HG03469 (cell line): ENCODE measurements around the gene SF3B3.

Experiments
- ATAC-seq: cut with Tn5 transposase; IDR thresholded peaks from one replicate; pipeline ENCODE4 v1.9.1; 2021; ENCODE audit warnings: mild to moderate bottlenecking, moderate library complexity, moderate number of reproducible peaks; ENCODE audit not compliant: unreplicated experiment

SF3B3 gene

DNA sequence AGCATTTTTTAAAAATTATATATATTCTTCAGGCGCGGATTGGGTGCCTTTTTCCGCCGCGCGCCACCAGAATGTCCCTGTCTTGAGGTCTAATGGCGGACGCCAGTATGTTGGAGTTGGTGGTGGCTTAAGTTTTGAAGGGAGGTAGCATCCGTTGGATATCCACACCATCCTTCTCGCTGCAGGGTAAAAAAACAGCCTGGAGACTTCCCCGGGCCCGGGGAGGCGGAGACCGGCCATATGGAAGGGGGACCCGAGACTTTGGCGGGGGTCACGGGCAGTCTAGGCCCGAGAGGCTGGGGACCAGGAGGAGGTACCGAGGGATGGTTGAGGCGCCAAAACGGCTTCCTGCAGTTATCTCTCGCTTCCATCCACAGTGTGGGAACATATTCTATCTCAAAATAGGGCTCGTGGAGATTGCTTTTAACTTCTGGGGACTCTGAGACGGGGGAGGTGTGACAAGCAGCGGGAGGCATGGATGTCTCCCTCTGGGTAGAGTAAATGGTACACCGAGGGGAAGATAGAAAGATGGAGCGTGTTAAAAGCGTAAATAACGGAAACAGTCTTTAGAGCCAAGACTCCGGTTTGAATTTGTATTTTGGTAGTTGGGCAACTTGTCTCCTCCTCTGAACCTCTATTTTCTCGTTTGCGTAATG is at the start of gene SF3B3:
Gene SF3B3 (plus strand): TSS at position 74 of the 656 bp plus-strand sequence. CDS start 2,841 bp downstream, outside the sequence.
- ATAC-seq: no peak

DNA sequence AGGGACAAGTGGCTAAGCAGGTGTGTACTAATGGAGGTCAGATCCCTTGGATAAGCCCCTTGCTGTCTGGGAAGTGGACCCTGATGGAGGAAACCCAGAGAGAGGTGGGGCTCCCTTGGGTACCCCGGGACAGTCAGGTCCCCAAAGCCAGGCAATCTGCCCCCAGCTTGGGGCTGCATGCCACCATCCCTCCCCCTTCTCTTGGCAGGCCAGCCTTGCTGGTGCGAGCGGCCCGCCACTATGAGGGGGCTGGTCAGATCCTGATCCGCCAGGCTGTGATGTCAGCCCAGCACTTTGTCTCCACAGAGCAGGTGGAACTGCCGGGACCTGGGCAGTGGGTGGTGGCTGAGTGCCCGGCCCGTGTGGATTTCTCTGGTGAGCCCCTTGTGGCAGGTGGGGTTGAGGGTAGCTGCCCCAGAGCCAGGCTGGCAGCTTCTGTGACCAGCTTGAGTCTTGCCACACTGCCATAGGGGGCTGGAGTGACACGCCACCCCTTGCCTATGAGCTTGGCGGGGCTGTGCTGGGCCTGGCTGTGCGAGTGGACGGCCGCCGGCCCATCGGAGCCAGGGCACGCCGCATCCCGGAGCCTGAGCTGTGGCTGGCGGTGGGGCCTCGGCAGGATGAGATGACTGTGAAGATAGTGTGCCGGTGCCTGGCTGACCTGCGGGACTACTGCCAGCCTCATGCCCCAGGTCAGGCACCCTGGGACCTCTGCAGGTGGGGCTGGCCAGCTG is 49.1 kb upstream of the SF3B3 start:
- no peak for ATAC-seq

DNA sequence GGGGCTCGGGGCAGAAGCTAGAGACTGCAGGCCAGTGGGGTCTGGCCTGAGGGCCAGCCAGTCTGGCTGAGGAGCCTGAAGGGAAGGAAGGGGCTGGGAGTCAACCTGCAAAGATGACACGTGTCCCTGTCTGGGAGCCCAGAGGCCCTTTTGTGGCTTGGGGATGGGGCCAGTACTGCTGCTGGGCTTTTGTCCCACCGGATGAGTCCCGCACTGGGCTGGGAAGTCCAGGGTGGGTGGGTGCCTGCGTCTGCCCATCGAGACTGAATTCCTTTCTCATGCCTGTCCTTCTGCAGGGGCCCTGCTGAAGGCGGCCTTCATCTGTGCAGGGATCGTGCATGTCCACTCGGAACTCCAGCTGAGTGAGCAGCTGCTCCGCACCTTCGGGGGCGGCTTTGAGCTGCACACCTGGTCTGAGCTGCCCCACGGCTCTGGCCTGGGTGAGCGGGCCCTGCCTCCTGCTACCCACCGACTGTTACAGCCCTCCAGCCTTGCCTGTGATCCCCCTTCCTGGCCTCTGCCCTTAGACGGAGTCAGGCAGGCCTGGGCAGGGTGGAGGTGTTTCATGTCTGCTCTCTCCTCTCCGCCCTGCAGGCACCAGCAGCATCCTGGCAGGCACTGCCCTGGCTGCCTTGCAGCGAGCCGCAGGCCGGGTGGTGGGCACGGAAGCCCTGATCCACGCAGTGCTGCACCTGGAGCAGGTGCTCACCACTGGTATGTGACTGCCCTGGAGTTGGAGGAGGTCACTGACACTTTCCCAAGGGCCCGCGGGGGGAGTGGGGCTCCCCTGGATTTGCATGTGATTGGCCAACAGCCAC is 48.4 kb upstream of the SF3B3 start:
- ATAC-seq: no peak

DNA sequence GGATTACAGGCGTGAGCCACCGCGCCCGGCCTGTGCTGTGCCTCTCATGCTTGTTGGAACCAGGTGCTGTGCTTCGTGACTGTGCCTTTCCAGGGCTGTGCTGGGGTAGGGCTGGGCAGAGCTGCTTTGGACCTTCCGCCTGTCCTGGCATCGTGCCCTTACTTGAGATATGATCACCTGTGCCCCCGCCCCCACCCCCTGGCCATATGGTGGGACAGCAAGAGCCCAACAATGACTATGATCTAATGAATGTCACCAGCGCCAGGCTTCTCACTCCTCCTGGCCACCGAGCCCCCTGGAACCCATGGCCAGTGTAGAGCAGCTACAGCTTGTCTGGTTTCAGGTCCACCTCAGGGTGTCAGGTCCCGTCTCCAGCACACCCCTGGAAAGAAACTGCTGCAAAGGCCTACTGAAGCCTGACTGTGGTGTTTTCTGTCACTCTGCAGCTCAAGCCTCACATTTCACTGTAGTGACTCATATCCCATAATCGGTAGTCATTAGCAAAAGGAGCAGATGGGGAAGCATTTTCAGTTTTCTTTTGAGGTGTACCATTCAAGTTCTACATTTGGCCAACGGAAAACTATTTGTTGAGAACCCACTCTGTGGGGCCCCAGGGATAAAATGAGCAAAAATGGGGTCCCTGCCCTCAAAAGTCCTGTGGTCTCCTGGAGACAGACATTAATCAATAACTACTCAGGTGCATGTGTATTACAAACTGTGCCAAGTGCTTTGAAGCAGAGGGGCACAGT is 47.2 kb upstream of the SF3B3 start:
- peak; percentile 86 for ATAC-seq

DNA sequence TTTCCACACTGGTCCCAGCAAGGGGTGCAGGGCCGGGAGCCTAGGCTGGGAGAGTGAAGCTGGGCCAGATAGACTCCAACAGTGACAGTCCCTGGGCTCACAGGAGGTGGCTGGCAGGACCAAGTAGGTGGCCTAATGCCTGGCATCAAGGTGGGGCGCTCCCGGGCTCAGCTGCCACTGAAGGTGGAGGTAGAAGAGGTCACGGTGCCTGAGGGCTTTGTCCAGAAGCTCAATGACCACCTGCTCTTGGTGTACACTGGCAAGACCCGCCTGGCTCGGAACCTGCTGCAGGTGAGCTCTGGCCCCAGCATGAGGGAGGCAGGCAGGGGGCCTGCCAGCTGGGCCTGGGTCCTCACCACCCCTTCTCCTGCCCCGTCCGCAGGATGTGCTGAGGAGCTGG is 45.4 kb upstream of the SF3B3 start:
- ATAC-seq: no peak

DNA sequence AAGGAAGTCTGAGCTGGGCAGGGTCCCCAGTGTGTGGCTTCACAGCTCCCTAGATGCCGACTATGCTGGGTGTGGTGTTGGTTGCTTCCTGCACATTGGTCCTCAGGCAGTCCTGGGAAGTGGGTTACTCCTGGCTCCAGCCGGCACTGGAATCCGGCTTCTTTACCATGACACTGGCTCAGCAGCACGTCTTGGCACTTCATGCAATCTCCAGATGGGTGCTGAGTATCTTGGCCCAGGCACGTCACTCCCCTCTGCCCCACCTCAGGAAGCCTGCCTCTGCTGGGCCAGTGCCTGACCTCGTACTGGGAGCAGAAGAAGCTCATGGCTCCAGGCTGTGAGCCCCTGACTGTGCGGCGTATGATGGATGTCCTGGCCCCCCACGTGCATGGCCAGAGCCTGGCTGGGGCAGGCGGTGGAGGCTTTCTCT is 44.7 kb upstream of the SF3B3 start:
- ATAC-seq: no peak

DNA sequence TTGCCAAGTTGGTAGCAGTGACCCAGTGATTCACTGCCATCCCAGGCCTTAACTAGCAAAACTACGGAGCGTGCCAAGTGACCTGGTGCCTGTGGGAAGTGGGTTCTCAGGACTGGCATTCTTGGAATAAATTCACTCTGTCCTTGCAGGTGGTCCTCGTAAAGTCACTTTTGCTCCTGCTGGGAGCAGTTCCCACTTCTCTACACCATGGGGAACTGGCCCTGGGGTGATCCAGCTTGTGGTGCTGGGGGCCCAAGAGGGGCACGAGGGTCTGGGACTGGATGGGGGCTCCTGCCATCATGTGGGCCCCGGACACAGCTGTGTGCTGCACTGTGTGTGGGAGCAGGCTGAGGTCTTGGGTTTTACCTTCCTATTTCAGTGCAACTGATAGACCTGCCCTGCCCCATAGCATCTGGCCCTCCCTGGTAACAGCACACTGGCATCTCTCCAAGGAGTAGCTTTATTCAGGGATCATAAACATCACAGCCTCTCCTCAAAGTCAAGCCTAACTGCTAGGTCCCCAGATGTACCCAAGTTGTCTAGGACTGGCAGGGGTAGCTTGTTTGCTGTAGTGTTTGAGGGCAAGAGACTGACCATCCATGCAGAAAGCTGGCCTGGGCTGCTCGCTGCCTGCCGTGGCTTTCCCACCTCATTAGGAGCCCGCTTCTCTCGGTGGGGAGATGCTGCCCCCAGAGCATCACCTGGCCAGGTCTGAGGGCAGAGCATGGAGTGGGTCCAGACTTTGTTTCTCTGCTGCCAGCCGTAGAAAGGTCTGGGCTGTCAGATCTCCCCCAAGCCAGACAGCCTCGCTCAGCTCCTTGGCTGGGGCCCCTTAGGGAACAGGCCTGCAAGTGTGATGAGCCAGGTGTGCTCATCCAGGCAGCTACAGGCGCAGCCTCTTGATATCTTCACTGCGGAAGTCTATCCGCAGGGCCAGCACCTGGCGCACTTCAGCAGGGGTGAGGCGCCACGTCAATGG is 43.2 kb upstream of the SF3B3 start:
- ATAC-seq: no peak

DNA sequence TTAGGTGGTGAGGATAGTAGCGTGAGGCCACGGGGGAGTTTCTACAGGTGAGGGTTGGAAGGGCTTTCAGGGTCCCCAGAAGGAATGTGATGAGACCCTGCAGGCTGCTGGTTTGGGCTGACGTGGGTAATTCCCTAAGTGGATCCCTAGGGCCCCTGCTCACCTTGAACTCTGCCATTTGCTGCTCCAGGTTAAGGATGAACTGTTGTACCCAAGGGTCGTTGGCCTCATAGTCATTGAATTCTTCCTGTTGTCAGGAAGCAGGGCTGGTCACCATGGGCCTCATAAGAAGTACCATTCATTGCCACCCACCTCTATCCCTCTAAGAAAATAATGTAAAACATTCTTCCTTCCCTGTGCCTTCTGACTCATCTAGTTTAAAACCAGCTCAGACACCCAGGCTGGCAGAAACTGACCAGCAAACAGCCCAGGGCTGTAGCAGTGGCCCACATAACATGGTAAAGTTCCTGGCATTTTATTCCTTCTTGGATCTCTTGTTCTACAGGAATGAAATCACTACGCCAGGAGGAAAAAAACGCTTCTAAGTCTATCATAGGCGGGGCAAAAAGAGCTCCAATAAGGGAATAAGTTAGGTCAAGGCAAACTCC is 41.6 kb upstream of the SF3B3 start:
- no peak for ATAC-seq

DNA sequence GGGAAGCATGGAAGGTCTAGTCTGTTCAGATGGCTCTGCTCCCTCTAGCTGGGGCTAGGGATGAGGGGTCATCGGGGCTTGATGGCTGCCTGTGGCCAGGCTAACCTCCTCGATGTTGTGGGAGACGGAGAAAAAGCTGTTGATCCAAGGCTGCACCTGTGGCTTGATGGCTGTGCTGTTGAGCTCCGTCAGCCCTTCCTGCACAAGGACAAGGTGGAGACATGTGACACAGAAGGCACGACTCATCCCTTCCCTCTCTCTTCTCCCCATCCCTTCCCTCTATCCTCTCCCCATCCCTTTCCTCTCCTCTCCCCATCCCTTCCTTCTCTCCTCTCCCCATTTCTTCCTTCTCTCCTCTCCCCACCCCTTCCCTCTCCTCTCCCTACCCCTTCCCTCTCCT is 41.0 kb upstream of the SF3B3 start:
- no peak for ATAC-seq

DNA sequence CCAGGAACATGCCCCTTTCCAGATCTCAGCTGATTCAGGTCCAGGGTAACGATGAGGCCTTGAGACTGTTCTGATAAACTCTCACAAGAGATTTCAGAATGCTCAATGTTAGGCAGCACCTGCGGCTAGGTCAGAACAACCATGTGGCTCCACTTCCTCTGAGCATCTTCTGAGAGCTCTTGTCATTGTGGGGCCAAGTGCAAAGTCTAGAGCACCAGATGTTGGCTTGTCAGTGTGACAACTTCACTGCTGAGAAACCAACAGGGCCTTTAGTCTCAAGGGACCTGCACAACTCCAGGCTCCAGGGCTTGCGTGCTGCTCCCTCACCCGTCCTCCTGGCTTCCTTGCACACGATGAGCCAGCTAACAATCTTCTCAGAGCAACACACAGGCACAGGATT is 40.2 kb upstream of the SF3B3 start:
- peak; percentile 45 for ATAC-seq

DNA sequence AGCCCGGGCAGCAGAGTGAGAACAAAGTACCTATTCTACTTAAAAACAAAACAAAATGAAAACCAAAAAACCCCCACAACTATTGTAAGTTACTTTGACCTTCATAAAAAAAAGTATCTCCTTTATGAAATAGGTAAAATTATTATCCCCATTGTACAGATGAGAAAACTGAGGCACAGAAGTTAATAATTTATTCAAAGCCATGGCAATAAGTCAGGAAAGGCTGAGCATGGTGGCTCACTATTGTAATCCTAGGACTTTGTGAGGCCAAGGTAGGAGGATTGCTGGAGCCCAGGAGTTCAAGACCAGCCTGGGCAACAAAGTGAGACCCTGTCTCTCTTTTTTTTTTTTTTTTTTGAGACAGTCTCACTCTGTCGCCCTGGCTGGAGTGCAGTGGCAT is 38.7 kb upstream of the SF3B3 start:
- no peak for ATAC-seq

DNA sequence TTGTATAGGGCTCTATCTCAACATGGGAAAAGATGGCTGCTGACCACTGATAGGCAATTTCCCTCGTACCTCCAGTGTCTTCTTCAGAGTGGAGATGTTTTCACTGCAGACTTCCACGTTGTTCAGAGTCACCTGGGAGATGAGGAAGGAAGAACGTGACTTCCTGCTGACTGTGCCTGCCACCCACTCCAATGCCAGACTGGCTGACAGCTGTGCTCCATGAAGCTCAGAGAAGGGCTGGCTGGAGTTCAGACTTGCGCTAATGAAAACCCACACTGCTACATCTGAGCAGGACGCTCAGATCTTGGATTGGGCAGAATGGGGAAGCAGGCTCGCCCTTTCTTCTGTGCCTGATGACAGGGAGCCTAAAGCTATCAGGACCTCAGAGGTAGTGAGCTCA is 33.4 kb upstream of the SF3B3 start:
- no peak for ATAC-seq

DNA sequence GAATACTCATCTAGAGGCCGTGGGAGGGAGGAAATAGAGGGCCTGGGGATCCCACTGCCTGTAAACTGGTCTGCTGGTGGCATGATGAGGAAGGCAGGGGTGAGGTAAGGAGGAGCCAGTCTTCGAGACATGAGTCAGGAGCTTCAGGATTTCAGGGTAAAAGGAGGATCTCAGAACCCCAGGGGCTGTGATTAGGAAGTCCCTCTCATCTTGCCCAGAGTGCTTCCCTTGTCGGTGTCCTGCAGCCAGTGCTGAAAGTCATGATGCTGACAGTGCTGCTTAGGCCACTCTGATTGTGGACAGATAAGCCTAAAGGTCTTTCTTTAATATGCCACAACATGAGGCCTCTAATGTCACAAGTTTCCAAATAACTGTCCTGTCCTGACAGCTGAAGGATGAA is 29.8 kb upstream of the SF3B3 start:
- ATAC-seq: no peak

DNA sequence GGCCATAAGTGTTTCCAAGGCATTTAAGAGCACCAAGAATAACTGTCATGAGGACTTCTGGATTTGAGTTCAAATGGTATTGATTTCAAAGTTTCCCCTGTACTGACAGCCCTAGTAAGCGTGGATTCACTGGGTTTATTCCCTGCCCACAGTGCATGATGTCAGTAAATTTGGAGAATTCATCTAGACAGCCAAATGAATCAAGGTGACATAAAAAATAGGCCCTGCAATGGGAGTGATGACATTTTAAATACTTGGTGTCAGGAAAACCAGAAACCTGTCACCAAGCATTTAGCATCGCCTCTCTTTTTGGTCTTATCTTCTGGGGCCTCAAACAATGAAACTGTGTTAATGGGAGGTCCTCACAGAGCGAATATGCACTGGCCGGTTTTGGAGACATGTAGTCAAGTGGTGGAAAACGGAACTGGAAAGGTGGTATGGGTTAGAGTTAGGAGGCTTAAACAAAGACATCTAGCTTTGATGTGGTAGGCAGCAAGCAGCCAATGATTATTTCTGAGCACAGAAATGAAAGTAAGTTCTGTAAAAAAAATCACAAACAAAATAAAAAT is 29.3 kb upstream of the SF3B3 start:
- ATAC-seq: no peak

DNA sequence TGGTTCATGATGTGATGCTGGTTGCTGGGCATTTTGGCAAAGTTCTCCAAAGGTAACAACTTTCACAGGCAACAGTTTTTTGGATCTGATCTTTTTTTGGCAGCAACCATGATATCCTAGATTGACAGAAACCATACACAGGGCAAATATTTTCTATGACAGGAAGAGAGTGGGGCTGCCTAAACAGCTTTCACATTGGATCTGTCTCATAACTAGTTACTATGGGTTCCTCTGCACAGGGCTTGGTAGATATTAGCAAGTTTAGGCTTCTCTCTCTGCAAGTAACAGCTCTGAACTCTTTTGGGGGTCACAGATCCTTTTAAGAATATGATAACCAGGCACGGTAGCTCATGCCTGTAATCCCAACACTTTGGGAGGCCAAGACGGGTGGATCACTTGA is 28.8 kb upstream of the SF3B3 start:
- ATAC-seq: no peak

DNA sequence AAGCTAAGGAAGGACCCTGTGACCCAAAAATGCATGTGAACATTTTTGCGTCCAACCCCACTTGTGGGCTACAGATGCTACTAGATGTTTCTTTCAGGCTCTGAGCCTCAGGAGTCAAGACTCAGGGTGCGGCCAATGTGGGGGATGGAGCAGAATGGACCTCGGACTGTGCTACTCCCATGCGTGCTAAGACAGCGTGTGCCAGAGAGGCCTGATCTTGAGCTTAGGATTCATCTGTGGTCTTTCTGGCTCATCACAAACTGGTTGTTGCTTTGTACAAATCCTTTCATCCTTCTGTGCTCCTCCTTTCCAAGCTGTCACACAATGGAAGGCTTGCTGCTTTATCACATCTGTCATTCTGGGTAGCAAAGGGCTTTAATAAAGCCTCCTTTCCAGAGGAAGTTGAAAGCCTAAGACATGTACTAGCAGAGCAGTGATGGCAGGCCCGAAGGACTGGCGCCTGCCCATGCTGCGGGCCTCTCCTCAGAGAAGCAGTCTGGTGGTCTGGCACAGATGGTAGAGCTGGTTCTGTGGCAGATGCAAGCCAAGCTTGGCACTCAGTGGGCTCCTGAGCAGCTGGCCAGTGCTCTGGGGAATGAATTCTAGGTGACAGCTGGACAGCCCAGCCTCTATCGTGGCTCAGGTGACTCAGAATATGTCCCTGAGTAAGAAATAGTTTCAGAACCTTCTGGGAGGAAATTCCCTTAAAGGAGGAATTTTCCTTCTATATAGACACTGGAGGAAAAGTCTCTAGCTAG is 28.0 kb upstream of the SF3B3 start:
- ATAC-seq: no peak

DNA sequence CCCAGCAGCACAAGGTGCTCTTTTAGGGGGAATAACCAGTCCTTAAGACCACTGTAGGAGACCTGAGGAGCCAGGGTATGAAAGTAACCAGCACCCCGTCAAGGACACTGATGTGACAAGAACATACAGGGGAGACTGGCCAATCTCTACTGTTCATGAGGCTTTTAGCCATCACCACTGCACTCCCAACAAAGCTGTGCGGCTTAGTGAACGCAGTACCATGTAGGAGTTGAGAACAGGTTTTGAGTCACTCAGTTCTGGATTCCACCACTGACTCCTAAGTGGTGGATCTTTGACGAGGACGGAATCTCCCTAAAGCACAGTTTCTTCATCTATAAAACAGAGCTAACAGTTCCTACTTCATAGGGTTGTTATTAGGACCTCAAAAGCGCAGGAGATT is 27.1 kb upstream of the SF3B3 start:
- ATAC-seq: no peak

DNA sequence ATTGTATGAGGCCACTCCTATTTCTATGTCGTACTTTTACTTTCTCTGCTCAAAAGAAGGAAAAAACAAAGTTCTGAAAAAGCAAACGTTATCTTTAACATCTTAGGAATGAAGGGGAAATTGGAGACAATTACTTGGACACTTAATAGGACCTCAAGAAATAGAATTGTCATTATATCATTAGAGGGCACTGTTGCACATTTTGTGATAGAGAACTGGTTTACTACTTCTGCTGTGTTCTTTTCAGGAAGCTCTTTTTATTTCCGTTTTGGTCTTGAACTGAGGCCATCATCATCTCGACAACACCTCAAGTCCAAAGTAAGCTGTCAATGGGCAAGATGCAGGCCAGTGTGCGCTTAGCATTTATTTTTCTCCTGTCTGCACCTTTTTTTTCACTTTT is 14.9 kb upstream of the SF3B3 start:
- no peak for ATAC-seq
